HepG2 (cell line): ENCODE measurements around the gene NUDT3. TPM values are rescaled to one million over a fixed set of nuclear protein-coding genes. Genes with fewer than 3 reads are reported as not detected.
A peak's percentile ranks its signal among the peaks of the same experiment; 100 is the strongest.

Experiments used
- ATAC-seq: fragments of 200-7000 bp; cut with Tn5 transposase; 3 replicates; pipeline ENCODE4 v1.9.1; 2020; ENCODE audit warnings: mild to moderate bottlenecking, moderate library complexity
- BruUV-seq: library from RNA; stranded (reverse); fragments of 400-500 nt; replicated peaks from 2 replicates; lab custom pipeline; 2021; lab: Mats Ljungman, UMichigan
- CTCF ChIA-PET: fragments of 300-600 bp; formaldehyde crosslinking; extraction: SDS; loops from one replicate; lab custom pipeline; 2021; ENCODE audit warnings: low total read pairs, inconsistent platforms, low intra/inter-chr PET ratio; lab: Yijun Ruan, JAX
- POLR2A ChIA-PET: fragments of 350-600 bp; sonication (Branson Sonifier 250); formaldehyde crosslinking; loops from one replicate; lab custom pipeline; 2020; ENCODE audit warnings: antibody characterized with exemption, inconsistent platforms; lab: Yijun Ruan, JAX
- DNase-seq: peaks from one replicate; pipeline ENCODE4 v3.0.0-alpha.2; 2015; ENCODE audit warnings: low spot score
- FAIRE-seq: peaks from 3 replicates; lab custom pipeline; 2011; peaks lifted over from hg19 to GRCh38; lab: Jason Lieb, UNC
- H2AFZ ChIP-seq: one replicate; pipeline ENCODE4 v1.6.1; 2011; ENCODE audit warnings: low read length, inconsistent platforms
- H3K27ac ChIP-seq: fragments of 300-600 bp; 3 replicates; pipeline ENCODE4 v1.8.0; 2011; ENCODE audit warnings: mixed run types, mild to moderate bottlenecking, mixed read lengths, low read length, inconsistent platforms; ENCODE audit not compliant: insufficient read depth; ENCODE audit errors: extremely low read length
- H3K27me3 ChIP-seq, 2 experiments: fragments of 200-600 bp in 1 of 2; 2 replicates in 1 of 2; 3 replicates in 1 of 2; pipeline versions ENCODE4 v1.6.0 to v1.8.0; 2011; ENCODE audit warnings: low read length in 2 of 2, mild to moderate bottlenecking in 2 of 2, moderate library complexity in 2 of 2, inconsistent platforms in 1 of 2; ENCODE audit not compliant: insufficient read depth in 2 of 2, control insufficient read depth in 1 of 2
- H3K36me3 ChIP-seq, 2 experiments: fragments of 200-600 bp in 1 of 2; replicated peaks in 1 of 2; 2 replicates in 1 of 2; 3 replicates in 1 of 2; pipeline versions ENCODE4 v1.5.1 to v1.8.0; 2011; ENCODE audit warnings: low read length in 2 of 2, inconsistent platforms in 1 of 2; ENCODE audit not compliant: insufficient read depth in 2 of 2, control insufficient read depth in 1 of 2
- H3K4me1 ChIP-seq: 2 replicates; pipeline ENCODE4 v1.5.1; 2012; ENCODE audit warnings: low read length, inconsistent platforms; ENCODE audit not compliant: insufficient read depth
- H3K4me2 ChIP-seq: 2 replicates; pipeline ENCODE4 v1.6.0; 2011; ENCODE audit warnings: low read depth, low read length, inconsistent platforms
- H3K4me3 ChIP-seq, 3 experiments: fragments of 200-600 bp in 1 of 3; sonication (generic), shearing (Covaris generic) in 1 of 3; replicated peaks in 1 of 3; 2 replicates each; pipeline ENCODE4 v1.5.1; 2011 to 2016; ENCODE audit warnings: low read length in 3 of 3, inconsistent platforms in 2 of 3, low read depth in 2 of 3, mild to moderate bottlenecking in 2 of 3, control low read depth in 1 of 3, mixed read lengths in 1 of 3; ENCODE audit not compliant: insufficient read depth in 1 of 3
- H3K79me2 ChIP-seq: one replicate; pipeline ENCODE4 v1.6.1; 2011; ENCODE audit warnings: low read length, inconsistent platforms; ENCODE audit not compliant: insufficient read depth
- H3K9ac ChIP-seq: 2 replicates; pipeline ENCODE4 v1.6.0; 2011; ENCODE audit warnings: mild to moderate bottlenecking, low read depth, low read length, inconsistent platforms; ENCODE audit not compliant: insufficient read depth
- H3K9me3 ChIP-seq: 2 replicates; pipeline ENCODE4 v1.5.1; 2012; ENCODE audit warnings: mild to moderate bottlenecking, low read length
- H4K20me1 ChIP-seq: 2 replicates; pipeline ENCODE4 v1.6.0; 2011; ENCODE audit warnings: inconsistent platforms, mild to moderate bottlenecking, low read length, moderate library complexity; ENCODE audit not compliant: insufficient read depth
- ISX ChIP-seq: sonication (generic); formaldehyde crosslinking; conservative IDR thresholded peaks from 2 replicates; pipeline ENCODE4 v1.5.0; 2020; ENCODE audit warnings: missing genetic modification reagents
- KLF9 ChIP-seq: IDR thresholded peaks from 2 replicates; pipeline ENCODE4 v1.6.1; 2016; ENCODE audit warnings: low read depth
- PLSCR1 ChIP-seq: sonication (generic); formaldehyde crosslinking; IDR thresholded peaks from 2 replicates; pipeline ENCODE4 v1.5.0; 2020; ENCODE audit warnings: missing genetic modification reagents, mild to moderate bottlenecking, borderline replicate concordance
- RELA ChIP-seq: sonication (generic); formaldehyde crosslinking; IDR thresholded peaks from 2 replicates; pipeline ENCODE4 v1.4.0; 2020; ENCODE audit warnings: missing genetic modification reagents
- ZC3H13 ChIP-seq: sonication (generic); formaldehyde crosslinking; IDR thresholded peaks from 2 replicates; pipeline ENCODE4 v1.8.1; 2023; ENCODE audit warnings: mild to moderate bottlenecking, missing genetic modification reagents, moderate library complexity
- ZFAT ChIP-seq: sonication (generic); formaldehyde crosslinking; conservative IDR thresholded peaks from 2 replicates; pipeline ENCODE4 v1.8.1; 2023; ENCODE audit warnings: missing genetic modification reagents, inconsistent platforms
- ZNF281 ChIP-seq: sonication (generic); formaldehyde crosslinking; IDR thresholded peaks from 2 replicates; pipeline ENCODE4 v1.4.0; 2020; ENCODE audit warnings: missing genetic modification reagents, borderline replicate concordance
- ZNF335 ChIP-seq: sonication (generic); formaldehyde crosslinking; IDR thresholded peaks from 2 replicates; pipeline ENCODE4 v1.4.0; 2020; ENCODE audit warnings: missing genetic modification reagents
- ZNF746 ChIP-seq: sonication (generic); formaldehyde crosslinking; IDR thresholded peaks from 2 replicates; pipeline ENCODE4 v1.8.0; 2022; ENCODE audit warnings: mild to moderate bottlenecking, missing genetic modification reagents
- WGBS: methylation state at CpG from one replicate; pipeline ENCODE4 v1.1.6; 2017; ENCODE audit warnings: low lambda C conversion rate; 5-methylcytosine and 5-hydroxymethylcytosine counted together
- in situ Hi-C: cut with HindIII; loops from 2 replicates; pipeline ENCODE4 v1.10.0; 2017; ENCODE audit warnings: low pct_unique_long_range_greater_than_20kb; ENCODE audit not compliant: extremely low pct_ligation_motif_present
- intact Hi-C: fragments of 100-400 bp; cut with micrococcal nuclease; formaldehyde crosslinking; loops from one replicate; pipeline ENCODE4 v1.10.0; 2022; ENCODE audit not compliant: unreplicated experiment
- polyA plus RNA-seq, 8 experiments: library from polyadenylated mRNA; depleted of rRNA in 3 of 8; stranded (reverse) in 7 of 8; unstranded in 1 of 8; fragments of >200 nt; fragmentation: Illumina TruSeq in 4 of 8; extraction: Trizol in 4 of 8; gene quantifications; 2 replicates each; pipeline versions ENCODE4 v1.2.1 to v1.2.3, GENCODE V29; 2011 to 2016; ENCODE audit warnings: low read depth in 4 of 8, missing spikeins in 1 of 8, mixed read lengths in 1 of 8; ENCODE audit not compliant: insufficient read depth in 1 of 8
- total RNA-seq, 5 experiments: library from RNA; depleted of rRNA; stranded (reverse); fragments of >200 nt; fragmentation: Illumina TruSeq; extraction: Trizol; gene quantifications; 2 replicates each; pipeline ENCODE4 v1.2.3, GENCODE V29; 2016; ENCODE audit warnings: low read depth in 1 of 5

NUDT3 gene
- total and polyA plus RNA-seq, 2 of the 13 experiments (the other 11 are each of a cell fraction or from before 2014, with no cell fraction given): 20.2 to 20.6 TPM

GRCh38 chr6:34237722-34238584, 154.5 kb downstream of the NUDT3 start (continued):
- TF ChIP-seq ZC3H13 (CRISPR knock-in tag) (peak; percentile 95), PLSCR1 (CRISPR knock-in tag) (peak; percentile 94; the same call in 1 of the 2 replicates), ZNF746 (CRISPR knock-in tag) (peak; percentile 95)
- TF ChIP-seq, all 625 proteins: peak for 392

GRCh38 chr6:34237316-34237721, 155.2 kb downstream of the NUDT3 start:
- DNase-seq: no peak
- TF ChIP-seq RELA (CRISPR knock-in tag) (no peak), ISX (no peak), ZNF281 (CRISPR knock-in tag) (peak; percentile 39; the same call in 1 of the 2 replicates), KLF9 (CRISPR knock-in tag) (no peak), ZFAT (no peak), ZNF335 (CRISPR knock-in tag) (0 out of 2 replicates have a peak, but pooled peaks have one; percentile 0)
- H3K27ac ChIP-seq: peak overlapping the region; percentile 65
- peaks cover 37% of the 10 kb centered on the region for H3K4me1 ChIP-seq
- no peaks in the 10 kb centered on the region; a peak in 1 of 5 replicates for H3K27me3 ChIP-seq
- POLR2A ChIA-PET: interaction anchor here (0.8 to 1.7 kb wide), 8 partner anchors 10 to 189 kb away, joined by 3 to 24 read pairs (median 8); partner anchors contain the start of gene NUDT3
- ATAC-seq: peak; percentile 41
- peak overlapping the region; percentile 79 to 91 (median 86) for H3K4me3 ChIP-seq
- in situ Hi-C loops (loop anchor here (25.0 kb wide), 1 partner anchor 375 kb away; no protein-coding TSS in a partner anchor), intact Hi-C loops (loop anchor here (2.0 kb wide), 1 partner anchor 37 kb away; no protein-coding TSS in a partner anchor)
- peak overlapping the region; percentile 91 for H3K4me2 ChIP-seq
- H2AFZ ChIP-seq: no peak overlapping the region
- WGBS: no CpG with 5 or more reads among the region's 78 CpGs
- H3K36me3 ChIP-seq: peaks cover 10 to 21% of the 10 kb centered on the region in 2 experiments; a peak in 4 of 5 replicates
- no peak for FAIRE-seq
- H4K20me1 ChIP-seq: no peaks in the 10 kb centered on the region
- H3K9me3 ChIP-seq: no peaks in the 10 kb centered on the region
- no TSS peak for BruUV-seq
- peaks cover 25% of the 10 kb centered on the region for H3K79me2 ChIP-seq
- CTCF ChIA-PET: no interaction called here
- peak overlapping the region; percentile 88 for H3K9ac ChIP-seq
